ENCODE data around the gene SLC9A3.
"Not testable (repeated sequence)": the region's sequence is repeated elsewhere in the genome, so short reads cannot be mapped to it uniquely, and the experiment has no call there.

Gene SLC9A3

GRCh38 chr5:524234-524972 is at the start of gene SLC9A3:
TSS of gene SLC9A3 (minus strand) at chr5:524449.
- DNase-seq (ENCODE audit: low spot score) = no peak

- no peak for DNase-seq (ENCODE audit: low spot score)
Observed at GRCh38 chr5:573976-574375, 49.7 kb upstream of the SLC9A3 start.

GRCh38 chr5:573206-573605 is 49.0 kb upstream of the SLC9A3 start:
- no peak for DNase-seq (ENCODE audit: low spot score)

GRCh38 chr5:572398-573019 is 48.3 kb upstream of the SLC9A3 start:
- no peak for DNase-seq (ENCODE audit: low spot score)

- no peak for DNase-seq (ENCODE audit: low spot score)
Observed at GRCh38 chr5:571791-572190, 47.5 kb upstream of the SLC9A3 start.

- no peak for DNase-seq (ENCODE audit: low spot score)
Observed at GRCh38 chr5:570886-571285, 46.6 kb upstream of the SLC9A3 start.

GRCh38 chr5:570446-570845 is 46.2 kb upstream of the SLC9A3 start:
- no peak for DNase-seq (ENCODE audit: low spot score)

GRCh38 chr5:569868-570361 is 45.7 kb upstream of the SLC9A3 start:
- no peak for DNase-seq (ENCODE audit: low spot score)

GRCh38 chr5:569358-569867 is 45.2 kb upstream of the SLC9A3 start:
- no peak for DNase-seq (ENCODE audit: low spot score)

GRCh38 chr5:568809-569208 is 44.6 kb upstream of the SLC9A3 start:
- no peak for DNase-seq (ENCODE audit: low spot score)

- no peak for DNase-seq (ENCODE audit: low spot score)
Observed at GRCh38 chr5:568061-568781, 44.0 kb upstream of the SLC9A3 start.

GRCh38 chr5:567664-568060 is 43.4 kb upstream of the SLC9A3 start:
- DNase-seq (ENCODE audit: low spot score) = no peak

- DNase-seq (ENCODE audit: low spot score) = no peak
Observed at GRCh38 chr5:566636-567309, 42.5 kb upstream of the SLC9A3 start.

GRCh38 chr5:565782-566440 is 41.7 kb upstream of the SLC9A3 start:
- peak; percentile 53 for DNase-seq (ENCODE audit: low spot score)

- DNase-seq (ENCODE audit: low spot score) = no peak
Observed at GRCh38 chr5:561408-561807, 37.2 kb upstream of the SLC9A3 start.

- DNase-seq (ENCODE audit: low spot score) = no peak
Observed at GRCh38 chr5:560792-561166, 36.5 kb upstream of the SLC9A3 start.

- DNase-seq (ENCODE audit: low spot score) = no peak
Observed at GRCh38 chr5:558871-559503, 34.7 kb upstream of the SLC9A3 start.

- DNase-seq (ENCODE audit: low spot score) = no peak
Observed at GRCh38 chr5:558326-558725, 34.1 kb upstream of the SLC9A3 start.

- DNase-seq (ENCODE audit: low spot score) = not testable (repeated sequence)
Observed at GRCh38 chr5:557917-558316, 33.7 kb upstream of the SLC9A3 start.

- no peak for DNase-seq (ENCODE audit: low spot score)
Observed at GRCh38 chr5:556909-557441, 32.7 kb upstream of the SLC9A3 start.

GRCh38 chr5:555058-555623 is 30.9 kb upstream of the SLC9A3 start:
- no peak for DNase-seq (ENCODE audit: low spot score)

Measured in iPS-NIHi11 (cell line).